ENCODE data around the gene PTPRD.

Gene PTPRD

DNA sequence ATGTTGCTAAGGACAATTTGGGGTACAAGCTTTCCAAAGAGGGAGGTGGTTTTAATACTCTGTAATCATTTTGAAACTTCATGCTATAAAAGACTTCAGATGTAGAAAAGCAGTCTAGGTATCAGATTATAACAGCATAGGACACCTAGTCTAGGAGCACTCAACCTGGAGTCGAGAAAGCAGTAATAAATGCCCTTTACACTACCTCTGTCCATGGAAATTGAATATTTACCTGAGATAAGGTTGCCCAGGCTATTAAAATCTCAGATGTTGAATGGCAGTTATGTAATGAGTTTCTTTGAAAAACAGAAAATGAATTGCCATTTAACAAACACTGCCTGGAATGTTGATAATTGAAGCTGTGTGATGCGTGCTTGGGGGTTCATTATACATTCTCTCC, 2251.4 kb downstream of the PTPRD start:
- no peak for FAIRE-seq
- TF ChIP-seq, protein P1, sequence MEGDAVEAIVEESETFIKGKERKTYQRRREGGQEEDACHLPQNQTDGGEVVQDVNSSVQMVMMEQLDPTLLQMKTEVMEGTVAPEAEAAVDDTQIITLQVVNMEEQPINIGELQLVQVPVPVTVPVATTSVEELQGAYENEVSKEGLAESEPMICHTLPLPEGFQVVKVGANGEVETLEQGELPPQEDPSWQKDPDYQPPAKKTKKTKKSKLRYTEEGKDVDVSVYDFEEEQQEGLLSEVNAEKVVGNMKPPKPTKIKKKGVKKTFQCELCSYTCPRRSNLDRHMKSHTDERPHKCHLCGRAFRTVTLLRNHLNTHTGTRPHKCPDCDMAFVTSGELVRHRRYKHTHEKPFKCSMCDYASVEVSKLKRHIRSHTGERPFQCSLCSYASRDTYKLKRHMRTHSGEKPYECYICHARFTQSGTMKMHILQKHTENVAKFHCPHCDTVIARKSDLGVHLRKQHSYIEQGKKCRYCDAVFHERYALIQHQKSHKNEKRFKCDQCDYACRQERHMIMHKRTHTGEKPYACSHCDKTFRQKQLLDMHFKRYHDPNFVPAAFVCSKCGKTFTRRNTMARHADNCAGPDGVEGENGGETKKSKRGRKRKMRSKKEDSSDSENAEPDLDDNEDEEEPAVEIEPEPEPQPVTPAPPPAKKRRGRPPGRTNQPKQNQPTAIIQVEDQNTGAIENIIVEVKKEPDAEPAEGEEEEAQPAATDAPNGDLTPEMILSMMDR (IDR thresholded peaks at IDR 0.05; ENCODE audit: insufficient read depth, missing control alignments) = no peak
- no peak for DNase-seq (ENCODE audit: insufficient read length, low spot score)

DNA sequence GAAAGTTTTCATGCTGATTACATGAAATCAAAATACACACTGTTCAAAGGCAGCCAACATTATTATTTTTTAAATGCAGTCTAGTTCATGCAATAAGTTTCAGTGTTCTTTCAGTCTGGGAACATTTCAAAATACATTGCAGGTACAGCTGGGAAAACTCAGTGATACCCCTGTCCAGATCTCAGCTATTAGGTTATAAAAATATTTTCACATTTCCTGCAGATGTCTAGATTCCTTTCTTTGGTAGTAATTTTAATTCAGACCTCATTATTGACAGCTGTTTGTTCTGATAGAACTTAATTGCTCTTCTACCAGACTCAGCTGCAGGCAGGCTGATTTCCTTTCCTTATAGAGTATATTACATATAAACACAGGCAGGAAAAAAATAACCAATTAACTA, 2256.4 kb downstream of the PTPRD start:
- DNase-seq (ENCODE audit: insufficient read length, low spot score) (no peak), FAIRE-seq (no peak)
- TF ChIP-seq, protein P1 (IDR thresholded peaks at IDR 0.05; ENCODE audit: insufficient read depth, missing control alignments) = no peak

DNA sequence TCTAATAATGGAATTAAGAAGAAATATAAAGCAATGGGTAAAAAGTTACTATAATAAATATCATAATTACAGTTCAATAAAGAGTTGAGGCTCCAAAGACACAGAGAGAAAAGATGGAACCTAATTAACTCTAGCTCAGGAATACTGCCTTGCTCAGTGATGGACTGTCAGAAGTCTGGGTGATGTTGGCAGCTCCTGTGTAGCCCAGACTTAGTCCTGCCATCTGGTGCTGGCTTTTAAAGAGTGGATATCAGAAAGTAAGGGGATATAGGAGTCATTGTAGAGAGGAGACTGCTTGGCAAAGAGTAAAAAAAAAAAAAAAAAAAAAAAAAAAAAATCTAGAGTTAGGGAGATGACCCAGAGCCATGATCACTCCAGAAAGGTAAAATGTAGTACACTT, 2261.4 kb downstream of the PTPRD start:
- TF ChIP-seq, protein P1 (IDR thresholded peaks at IDR 0.05; ENCODE audit: insufficient read depth, missing control alignments) = no peak
- DNase-seq (ENCODE audit: insufficient read length, low spot score) = no peak
- no peak for FAIRE-seq

DNA sequence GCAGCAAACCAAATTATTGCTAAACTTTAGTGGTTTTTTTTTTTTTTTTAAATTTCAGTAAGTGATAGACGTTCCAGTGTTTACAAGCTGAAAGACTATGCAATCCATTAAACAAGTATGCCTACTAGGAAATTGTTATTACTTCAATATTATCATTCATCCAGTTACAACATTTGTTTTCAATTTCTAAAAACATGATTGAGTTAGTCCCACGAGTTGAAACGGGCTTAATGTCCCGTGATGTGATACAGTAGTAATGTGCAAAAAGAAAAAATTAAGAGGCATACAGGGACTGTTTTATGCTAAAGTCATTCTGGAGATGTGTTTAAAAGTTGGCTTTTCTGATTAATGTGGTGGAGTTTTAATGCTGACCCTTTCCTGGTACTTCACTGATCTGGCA, 2262.9 kb downstream of the PTPRD start:
- DNase-seq (ENCODE audit: insufficient read length, low spot score) (no peak), FAIRE-seq (no peak)
- TF ChIP-seq, protein P1 (IDR thresholded peaks at IDR 0.05; ENCODE audit: insufficient read depth, missing control alignments) = no peak

DNA sequence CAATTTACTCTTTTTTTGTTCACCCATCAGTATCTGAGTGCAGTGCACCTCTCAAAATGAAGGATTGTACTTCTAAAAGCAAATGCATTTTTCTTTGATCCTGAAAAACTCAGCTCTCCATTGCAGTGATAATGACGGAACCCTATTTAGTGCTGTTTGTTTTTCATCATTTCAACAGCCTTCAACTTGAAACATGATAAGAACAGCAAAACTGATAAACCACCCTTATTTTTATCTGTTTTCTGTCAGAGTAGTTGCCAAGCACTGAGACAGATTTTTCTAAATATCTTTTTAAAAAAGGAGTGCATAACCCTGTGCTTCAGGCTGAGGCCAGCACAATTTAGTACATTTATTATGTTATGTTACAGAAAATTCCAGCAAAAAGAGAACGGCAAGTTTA, 2263.4 kb downstream of the PTPRD start:
- no peak for FAIRE-seq
- DNase-seq (ENCODE audit: insufficient read length, low spot score) = no peak
- TF ChIP-seq, protein P1 (IDR thresholded peaks at IDR 0.05; ENCODE audit: insufficient read depth, missing control alignments) = no peak

DNA sequence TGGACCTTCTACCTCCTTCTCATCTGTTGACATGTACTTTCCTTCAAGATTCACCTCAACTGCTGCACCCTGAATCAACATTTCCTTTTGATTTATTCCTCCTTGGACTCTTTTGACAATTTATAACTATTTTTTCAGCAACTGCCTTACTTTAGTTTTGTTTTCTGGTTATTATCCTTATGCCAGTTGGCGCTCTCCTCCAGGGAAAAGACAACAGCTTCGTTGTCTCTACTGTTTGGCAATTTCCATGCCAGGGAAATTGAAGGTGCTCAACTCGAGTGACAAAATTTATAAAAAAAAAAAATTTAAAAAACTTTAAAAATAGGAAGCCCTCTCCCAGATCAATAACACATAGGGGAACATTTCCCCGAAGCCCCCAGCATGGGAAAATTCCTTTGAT, 2264.0 kb downstream of the PTPRD start:
- DNase-seq (ENCODE audit: insufficient read length, low spot score) = no peak
- no peak for FAIRE-seq
- TF ChIP-seq, protein P1 (IDR thresholded peaks at IDR 0.05; ENCODE audit: insufficient read depth, missing control alignments) = no peak

DNA sequence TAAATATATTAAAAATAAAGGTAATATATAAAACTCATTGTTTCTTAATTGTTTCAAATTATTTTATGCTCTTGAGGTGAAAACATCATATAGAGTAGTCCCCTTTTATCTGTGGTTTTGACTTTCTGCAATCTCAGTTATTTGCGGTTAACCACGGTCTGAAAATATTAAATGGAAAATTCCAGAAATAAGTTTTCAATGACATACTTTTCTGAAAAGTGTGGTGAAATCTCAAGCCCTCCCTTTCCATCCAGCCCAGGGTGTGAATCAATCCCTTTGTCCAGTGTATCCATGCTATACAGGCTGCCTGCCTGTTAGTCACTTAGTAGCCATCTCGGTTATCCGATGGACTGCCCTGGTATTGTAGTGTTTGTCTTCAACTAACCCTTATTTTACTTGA, 2266.5 kb downstream of the PTPRD start:
- FAIRE-seq = no peak
- no peak for DNase-seq (ENCODE audit: insufficient read length, low spot score)
- TF ChIP-seq, protein P1 (IDR thresholded peaks at IDR 0.05; ENCODE audit: insufficient read depth, missing control alignments) = no peak
